ENCODE measurements around the gene CD226.
"Not testable (repeated sequence)": the region's sequence is repeated elsewhere in the genome, so short reads cannot be mapped to it uniquely, and the experiment has no call there.

The CD226 gene

DNA sequence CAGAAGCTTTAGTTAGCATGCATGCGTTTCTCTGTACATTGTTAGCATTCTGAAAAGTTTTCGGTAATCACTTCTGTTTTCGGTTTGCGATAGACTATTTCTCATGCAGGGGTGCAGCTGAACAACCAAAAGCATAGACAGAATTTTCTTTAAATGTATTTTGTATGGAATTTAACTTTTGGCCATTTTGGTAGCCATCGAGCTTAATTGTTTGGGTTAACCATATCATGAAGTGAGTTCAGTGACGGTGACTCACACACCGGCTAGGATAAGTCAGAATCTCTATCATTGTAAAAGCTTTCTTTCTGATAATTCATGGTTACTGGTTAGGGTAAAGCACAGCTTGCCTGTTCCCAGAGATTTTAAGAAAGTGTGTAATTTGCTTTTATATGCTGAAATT lies 107.2 kb downstream of the CD226 start:
- H3K4me3 ChIP-seq (ENCODE audit: low read length): no peak overlapping the region
- peak; percentile 7 for DNase-seq (ENCODE audit: low read depth)

DNA sequence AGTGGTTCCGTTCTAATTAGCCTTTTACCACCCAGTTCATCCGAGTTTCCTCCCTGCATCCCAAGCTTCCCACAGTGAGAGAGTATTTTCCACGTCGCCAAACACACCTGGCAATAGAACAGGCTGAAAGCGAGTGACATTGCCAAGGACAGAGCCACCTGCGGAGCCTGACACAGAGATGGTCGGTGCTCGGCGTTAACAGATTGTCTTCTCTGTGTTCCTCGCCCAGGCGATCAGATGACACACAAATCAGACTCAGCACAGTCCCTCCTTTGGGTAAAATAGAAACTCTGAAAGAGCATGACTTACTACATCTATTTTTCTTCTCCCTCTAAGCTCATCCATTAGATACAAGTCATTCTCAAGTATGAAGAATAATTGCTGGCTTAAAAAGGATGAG lies 107.7 kb downstream of the CD226 start:
- no peak for TF ChIP-seq CTCF (IDR thresholded peaks at IDR 0.05; ENCODE audit: insufficient read depth, low read depth, low read length, missing control alignments)
- H3K4me3 ChIP-seq (ENCODE audit: low read length): no peak overlapping the region
- no peak for DNase-seq (ENCODE audit: low read depth)

More for the DNA sequence above, 107.2 kb downstream of the CD226 start:
- no peak for TF ChIP-seq CTCF (IDR thresholded peaks at IDR 0.05; ENCODE audit: insufficient read depth, low read depth, low read length, missing control alignments)

GRCh38 chr18:69839497-69839896 lies 108.2 kb downstream of the CD226 start:
- no peak overlapping the region for H3K4me3 ChIP-seq (ENCODE audit: low read length)
- no peak for TF ChIP-seq CTCF (IDR thresholded peaks at IDR 0.05; ENCODE audit: insufficient read depth, low read depth, low read length, missing control alignments)
- DNase-seq (ENCODE audit: low read depth): no peak

GRCh38 chr18:69838620-69839411 lies 108.9 kb downstream of the CD226 start:
- DNase-seq (ENCODE audit: low read depth): peak; percentile 6
- no peak for TF ChIP-seq CTCF (IDR thresholded peaks at IDR 0.05; ENCODE audit: insufficient read depth, low read depth, low read length, missing control alignments)
- H3K4me3 ChIP-seq (ENCODE audit: low read length): no peak overlapping the region

GRCh38 chr18:69838003-69838402 lies 109.7 kb downstream of the CD226 start:
- H3K4me3 ChIP-seq (ENCODE audit: low read length): no peak overlapping the region
- DNase-seq (ENCODE audit: low read depth): no peak
- TF ChIP-seq CTCF (IDR thresholded peaks at IDR 0.05; ENCODE audit: insufficient read depth, low read depth, low read length, missing control alignments): no peak

- not testable (repeated sequence) for H3K4me3 ChIP-seq (ENCODE audit: low read length)
Measured at GRCh38 chr18:69834980-69835379, 112.7 kb downstream of the CD226 start.

DNA sequence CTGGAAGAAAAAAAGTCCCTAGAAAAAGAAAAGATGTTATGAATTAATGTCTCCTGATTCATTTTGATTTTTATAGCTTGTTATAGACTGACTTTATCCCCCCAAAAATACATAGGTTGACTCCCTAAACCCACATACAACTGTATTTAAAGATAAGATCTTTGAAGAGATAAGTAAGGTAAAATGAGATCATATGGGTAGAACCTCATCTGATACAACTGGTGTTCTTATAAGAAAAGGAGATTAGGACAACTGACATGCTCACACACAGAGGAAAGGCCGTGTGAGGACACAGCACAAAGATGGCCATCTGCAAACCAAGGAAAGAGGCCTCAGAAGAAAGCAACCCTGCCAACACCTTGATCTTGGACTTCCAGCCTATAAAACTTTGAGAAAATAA lies 117.5 kb downstream of the CD226 start:
- no peak for DNase-seq (ENCODE audit: low read depth)
- H3K4me3 ChIP-seq (ENCODE audit: low read length): no peak overlapping the region
- TF ChIP-seq CTCF (IDR thresholded peaks at IDR 0.05; ENCODE audit: insufficient read depth, low read depth, low read length, missing control alignments): no peak

More at GRCh38 chr18:69834980-69835379, 112.7 kb downstream of the CD226 start:
- DNase-seq (ENCODE audit: low read depth): not testable (repeated sequence)

Measured in epithelial cell of esophagus (primary cell).